Stimulated activated CD8-positive, alpha-beta memory T cell treated with anti-CD3 and anti-CD28 coated beads, Interleukin-7, amount 100 ng/mL, for 48 hours (primary cell): ENCODE measurements around the gene PTPRN.

Experiments
- DNase-seq, 2 donors: peaks; one replicate each; pipeline ENCODE4 v3.0.0-alpha.2; 2020; ENCODE audit warnings: low read depth in 1 of 2; ENCODE audit errors: extremely low read depth in 1 of 2

PTPRN gene

GRCh38 chr2:219308142-219309101 is 779 bp downstream of the PTPRN start:
- peak; percentile 20 to 32 for DNase-seq

- DNase-seq, result no peak
Measured at GRCh38 chr2:219306047-219306446, 3.2 kb downstream of the PTPRN start.

GRCh38 chr2:219304223-219304622 is 5.0 kb downstream of the PTPRN start:
- DNase-seq, result no peak

GRCh38 chr2:219302412-219302968 is 6.7 kb downstream of the PTPRN start:
- DNase-seq, result no peak

- no peak for DNase-seq
Measured at GRCh38 chr2:219300022-219300421, 9.2 kb downstream of the PTPRN start.

- no peak for DNase-seq
Measured at GRCh38 chr2:219299372-219299760, 9.8 kb downstream of the PTPRN start.

- peak; percentile 64 to 83 for DNase-seq
Measured at GRCh38 chr2:219298759-219299371, 10.3 kb downstream of the PTPRN start.

GRCh38 chr2:219297766-219298456 is 11.3 kb downstream of the PTPRN start:
- DNase-seq, result no peak

- DNase-seq, result no peak
Measured at GRCh38 chr2:219296631-219297391, 12.4 kb downstream of the PTPRN start.

- DNase-seq, result no peak
Measured at GRCh38 chr2:219296142-219296541, 13.1 kb downstream of the PTPRN start.

GRCh38 chr2:219294356-219295351 is 14.5 kb downstream of the PTPRN start:
- DNase-seq, result peak; percentile 75 to 77

- DNase-seq, result no peak
Measured at GRCh38 chr2:219293736-219294231, 15.4 kb downstream of the PTPRN start.

GRCh38 chr2:219292616-219293015 is 16.6 kb downstream of the PTPRN start:
- no peak for DNase-seq

- no peak for DNase-seq
Measured at GRCh38 chr2:219291910-219292490, 17.2 kb downstream of the PTPRN start.

GRCh38 chr2:219291394-219291793 is 17.8 kb downstream of the PTPRN start:
- DNase-seq, result no peak

- DNase-seq, result no peak
Measured at GRCh38 chr2:219290381-219291171, 18.6 kb downstream of the PTPRN start.

GRCh38 chr2:219289537-219290361 is 19.5 kb downstream of the PTPRN start:
- no peak for DNase-seq
